IMR-90 (cell line): ENCODE results near the gene AKAP12. TPM values are rescaled to one million over a fixed set of nuclear protein-coding genes. Genes with fewer than 3 reads are reported as not detected.

Experiments used
- ATAC-seq: fragments of 200-7000 bp; cut with Tn5 transposase; 2 replicates; pipeline ENCODE4 v1.9.1; 2020; ENCODE audit warnings: low read depth, mild to moderate bottlenecking, moderate library complexity
- BruUV-seq: library from RNA; stranded (reverse); fragments of 400-500 nt; replicated peaks from 2 replicates; lab custom pipeline; 2021; lab: Mats Ljungman, UMichigan
- CTCF ChIA-PET: fragments of 300-600 bp; formaldehyde crosslinking; extraction: SDS; loops from one replicate; lab custom pipeline; 2021; ENCODE audit warnings: antibody characterized with exemption; lab: Yijun Ruan, JAX
- POLR2A ChIA-PET: fragments of 300-600 bp; sonication (Branson Sonifier 250); formaldehyde crosslinking; loops from one replicate; lab custom pipeline; 2022; ENCODE audit warnings: antibody characterized with exemption; ENCODE audit not compliant: unreplicated experiment; lab: Charles Lee
- DNase-seq: peaks from one replicate; pipeline ENCODE4 v3.0.0; 2013
- H2AFZ ChIP-seq: replicated peaks from 2 replicates; pipeline ENCODE3; 2013; ENCODE audit warnings: low read length, mild to moderate bottlenecking; ENCODE audit not compliant: poor library complexity
- H2AK5ac ChIP-seq: 2 replicates; pipeline ENCODE4 v1.6.1; 2013; ENCODE audit warnings: low read depth, low read length, inconsistent platforms
- H2AK9ac ChIP-seq: replicated peaks from 2 replicates; pipeline ENCODE3; 2013; ENCODE audit warnings: mild to moderate bottlenecking, low read depth, low read length, moderate library complexity; ENCODE audit not compliant: poor library complexity
- H2BK120ac ChIP-seq: 2 replicates; pipeline ENCODE4 v1.6.1; 2013; ENCODE audit warnings: low read depth, low read length, inconsistent platforms
- H2BK15ac ChIP-seq: 3 replicates; pipeline ENCODE4 v1.6.1; 2013; ENCODE audit warnings: low read depth, low read length, inconsistent platforms
- H2BK20ac ChIP-seq: 2 replicates; pipeline ENCODE4 v1.6.1; 2013; ENCODE audit warnings: low read depth, mild to moderate bottlenecking, inconsistent platforms, low read length, moderate library complexity
- H2BK5ac ChIP-seq: 2 replicates; pipeline ENCODE4 v1.6.1; 2013; ENCODE audit warnings: mild to moderate bottlenecking, low read depth, low read length, inconsistent platforms; ENCODE audit not compliant: poor library complexity, severe bottlenecking
- H3K14ac ChIP-seq: replicated peaks from 2 replicates; pipeline ENCODE4 v1.6.1; 2013; ENCODE audit warnings: low read depth, low read length, inconsistent platforms
- H3K18ac ChIP-seq: 2 replicates; pipeline ENCODE4 v1.6.1; 2013; ENCODE audit warnings: low read depth, low read length, control low read depth
- H3K23ac ChIP-seq: 2 replicates; pipeline ENCODE4 v1.6.1; 2013; ENCODE audit warnings: low read depth, low read length, inconsistent platforms
- H3K27ac ChIP-seq: 2 replicates; pipeline ENCODE4 v1.5.1; 2013; ENCODE audit warnings: mild to moderate bottlenecking, control low read depth, low read length; ENCODE audit not compliant: insufficient read depth
- H3K27me3 ChIP-seq: 2 replicates; pipeline ENCODE4 v1.6.1; 2013; ENCODE audit warnings: low read length; ENCODE audit not compliant: control insufficient read depth, insufficient read depth
- H3K36me3 ChIP-seq: 2 replicates; pipeline ENCODE4 v1.6.1; 2013; ENCODE audit warnings: low read length, mixed read lengths; ENCODE audit not compliant: control insufficient read depth, insufficient read depth
- H3K4ac ChIP-seq: 2 replicates; pipeline ENCODE4 v1.6.1; 2013; ENCODE audit warnings: low read depth, low read length, inconsistent platforms
- H3K4me1 ChIP-seq: 2 replicates; pipeline ENCODE4 v1.6.1; 2013; ENCODE audit warnings: low read length, mixed read lengths; ENCODE audit not compliant: control insufficient read depth, insufficient read depth
- H3K4me2 ChIP-seq: 2 replicates; pipeline ENCODE4 v1.6.1; 2013; ENCODE audit warnings: low read depth, mild to moderate bottlenecking, control low read depth, low read length, moderate library complexity
- H3K4me3 ChIP-seq: 2 replicates; pipeline ENCODE4 v1.5.1; 2013; ENCODE audit warnings: low read depth, mild to moderate bottlenecking, control low read depth, low read length, moderate library complexity; ENCODE audit not compliant: insufficient read depth
- H3K56ac ChIP-seq: 2 replicates; pipeline ENCODE4 v1.6.1; 2013; ENCODE audit warnings: low read length, inconsistent platforms; ENCODE audit not compliant: insufficient read depth; ENCODE audit errors: extremely low read depth
- H3K79me1 ChIP-seq, 2 experiments: 2 replicates each; pipeline ENCODE4 v1.6.1; 2013; ENCODE audit warnings: low read length in 2 of 2, inconsistent platforms in 1 of 2, low read depth in 1 of 2
- H3K9ac ChIP-seq: 2 replicates; pipeline ENCODE4 v1.6.1; 2013; ENCODE audit warnings: low read depth, low read length, control low read depth
- H3K9me1 ChIP-seq: 2 replicates; pipeline ENCODE4 v1.6.1; 2013; ENCODE audit warnings: low read length, inconsistent platforms; ENCODE audit not compliant: insufficient read depth
- H3K9me3 ChIP-seq: 2 replicates; pipeline ENCODE4 v1.6.1; 2013; ENCODE audit warnings: low read length; ENCODE audit not compliant: control insufficient read depth, insufficient read depth
- H4K20me1 ChIP-seq: 2 replicates; pipeline ENCODE4 v1.6.1; 2013; ENCODE audit warnings: low read length, inconsistent platforms; ENCODE audit not compliant: insufficient read depth
- H4K5ac ChIP-seq: 2 replicates; pipeline ENCODE4 v1.6.1; 2013; ENCODE audit warnings: mild to moderate bottlenecking, low read depth, low read length, control low read depth
- H4K8ac ChIP-seq, 2 experiments: 2 replicates each; pipeline ENCODE4 v1.6.1; 2013; ENCODE audit warnings: low read depth in 2 of 2, low read length in 2 of 2, control low read depth in 1 of 2, inconsistent platforms in 1 of 2
- H4K91ac ChIP-seq: 2 replicates; pipeline ENCODE4 v1.6.1; 2013; ENCODE audit warnings: low read depth, low read length, inconsistent platforms; ENCODE audit not compliant: insufficient read depth
- CEBPB ChIP-seq: IDR thresholded peaks from 2 replicates; pipeline ENCODE4 v1.6.1; 2012; ENCODE audit warnings: low read depth, low read length, improper control_type of control experiment
- RCOR1 ChIP-seq: IDR thresholded peaks from 2 replicates; pipeline ENCODE4 v1.6.1; 2012; ENCODE audit warnings: mild to moderate bottlenecking, low read length, improper control_type of control experiment; ENCODE audit not compliant: insufficient replicate concordance
- WGBS, 2 experiments: methylation state at CpG; one replicate each; pipeline versions ENCODE4 v1.1.5 to v1.1.7; 2013; ENCODE audit warnings: missing lambda C conversion rate in 2 of 2; ENCODE audit not compliant: insufficient read length in 1 of 2; ENCODE audit errors: extremely low coverage in 2 of 2; 5-methylcytosine and 5-hydroxymethylcytosine counted together
- dilution Hi-C: fragments of 300-500 bp; cut with HindIII; formaldehyde crosslinking; loops from one replicate; pipeline ENCODE4 v1.14.3; 2018; ENCODE audit warnings: low sequenced_read_pairs; ENCODE audit not compliant: unreplicated experiment
- in situ Hi-C: fragments of 300-500 bp; cut with MboI; formaldehyde crosslinking; loops from 3 replicates; pipeline ENCODE4 v1.14.3; 2019; ENCODE audit warnings: low sequenced_read_pairs, inconsistent platforms, mixed read lengths
- intact Hi-C: fragments of 100-400 bp; cut with micrococcal nuclease; formaldehyde crosslinking; loops from 2 replicates; pipeline ENCODE4 v1.10.0; 2022
- polyA plus RNA-seq, 3 experiments: library from polyadenylated mRNA; depleted of rRNA; stranded (reverse); fragments of >200 nt; gene quantifications; 2 replicates each; pipeline ENCODE4 v1.2.3, GENCODE V29; 2012; ENCODE audit warnings: low replicate concordance in 1 of 3
- total RNA-seq: library from RNA; depleted of rRNA; stranded (reverse); fragments of >200 nt; gene quantifications from 2 replicates; pipeline ENCODE4 v1.2.3, GENCODE V29; 2012

The AKAP12 gene
- total and polyA plus RNA-seq, 2 of the 4 experiments (the other 2 are of a cell fraction), result 56.0 to 118 TPM

DNA sequence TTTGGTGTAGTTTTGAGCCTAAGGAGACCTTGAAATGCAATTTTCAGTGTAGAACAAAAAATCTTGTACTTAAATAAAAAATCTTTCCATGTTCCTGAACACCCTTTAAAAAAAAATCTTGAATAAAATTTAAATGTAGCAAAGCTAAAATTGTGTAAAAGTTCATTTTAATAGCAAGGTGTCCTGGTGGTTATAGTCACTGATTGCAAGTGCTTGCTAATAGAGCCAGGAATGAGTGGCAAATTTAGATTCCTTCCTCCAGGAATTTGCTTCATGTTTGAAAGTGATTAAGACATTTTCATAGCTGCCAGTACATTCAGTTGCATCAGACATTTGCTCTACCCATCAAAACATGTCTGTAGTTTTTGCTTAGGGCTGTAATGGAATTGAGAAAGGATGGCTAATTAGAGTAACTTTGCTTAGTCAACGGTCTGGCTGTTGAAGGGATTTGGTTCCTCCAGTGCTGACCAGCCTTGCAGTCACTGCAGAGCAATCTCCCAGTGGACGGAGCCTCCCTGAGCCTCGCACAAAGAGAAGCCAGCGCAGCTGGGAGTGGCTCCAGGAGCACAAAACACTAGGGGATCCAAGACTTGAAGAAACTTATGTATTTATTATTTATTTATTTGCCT, 36.5 kb downstream of the AKAP12 start:
- Histone ChIP-seq H3K4me1 (no peaks in the 10 kb centered on the region), H3K9me1 (no peaks in the 10 kb centered on the region), H4K5ac (no peak overlapping the region), H2AFZ (no peak overlapping the region), H3K9ac (no peak overlapping the region), H3K36me3 (no peaks in the 10 kb centered on the region; the same call in 1 of the 2 replicates), H3K14ac (no peak overlapping the region), H3K4ac (no peak overlapping the region), H3K18ac (no peak overlapping the region; the same call in 1 of the 2 replicates), H3K79me1 (peaks cover 4% of the 10 kb centered on the region in 2 experiments; a peak in 2 of 4 replicates), H3K4me3 (no peak overlapping the region), H3K56ac (no peak overlapping the region), H3K9me3 (no peaks in the 10 kb centered on the region), H2AK5ac (no peak overlapping the region), H4K20me1 (no peaks in the 10 kb centered on the region), H2BK15ac (no peak overlapping the region), H4K8ac (no peak overlapping the region), H3K27ac (no peak overlapping the region), H2AK9ac (no peak overlapping the region), H3K4me2 (no peak overlapping the region), H2BK120ac (no peak overlapping the region), H3K23ac (no peak overlapping the region), H4K91ac (no peak overlapping the region), H2BK20ac (no peak overlapping the region), H2BK5ac (no peak overlapping the region), H3K27me3 (no peaks in the 10 kb centered on the region)
- BruUV-seq, result no TSS peak
- in situ Hi-C loops (no loop called here), dilution Hi-C loops (no loop called here), intact Hi-C loops (no loop called here)
- peak; percentile 86 for ATAC-seq
- CTCF ChIA-PET, result interaction anchor here (0.8 kb wide), 1 partner anchor 49 kb away, joined by 3 read pairs; no protein-coding TSS in a partner anchor
- DNase-seq, result peak; percentile 43
- TF ChIP-seq CEBPB, result peak; percentile 56; the same call in 1 of the 2 replicates
- TF ChIP-seq RCOR1, result no peak
- 40% methylated on average over 1 of the region's 4 CpGs; no CpG with 5 or more reads in 1 of the 2 experiments for WGBS, 2 experiments
- POLR2A ChIA-PET, result interaction anchor here (0.6 kb wide), 1 partner anchor 30 kb away, joined by 3 read pairs; no protein-coding TSS in a partner anchor
